Activated CD8-positive, alpha-beta T cell treated with anti-CD3 and anti-CD28 coated beads for 36 hours (primary cell): ENCODE measurements around the gene DHRS12. TPM values are rescaled to one million over a fixed set of nuclear protein-coding genes. Genes with fewer than 3 reads are reported as not detected.

ENCODE experiments used
- ATAC-seq: fragments of 200-7000 bp; cut with Tn5 transposase; one replicate; pipeline ENCODE4 v1.10.0; 2021; ENCODE audit warnings: mild to moderate bottlenecking, moderate library complexity
- CTCF ChIA-PET: fragments of 350-600 bp; sonication (Branson Sonifier 250); formaldehyde crosslinking; loops from one replicate; lab custom pipeline; 2021; ENCODE audit warnings: antibody characterized with exemption; lab: Charles Lee
- POLR2A ChIA-PET: fragments of 350-600 bp; sonication (Branson Sonifier 250); formaldehyde crosslinking; loops from one replicate; lab custom pipeline; 2021; ENCODE audit warnings: antibody characterized with exemption; lab: Charles Lee
- DNase-seq: peaks from one replicate; pipeline ENCODE4 v3.0.0-alpha.2; 2020
- H3K27ac Mint-ChIP-seq: one replicate; pipeline ENCODE4 v1.8.0; 2021; ENCODE audit warnings: mild to moderate bottlenecking, mixed read lengths
- H3K27me3 Mint-ChIP-seq: one replicate; pipeline ENCODE4 v1.8.0; 2021; ENCODE audit warnings: mixed read lengths
- H3K36me3 Mint-ChIP-seq: one replicate; pipeline ENCODE4 v1.8.0; 2021; ENCODE audit warnings: low read depth, mixed read lengths
- H3K4me1 Mint-ChIP-seq: one replicate; pipeline ENCODE4 v1.8.0; 2021; ENCODE audit warnings: low read depth, mixed read lengths
- H3K4me3 Mint-ChIP-seq: one replicate; pipeline ENCODE4 v1.8.0; 2021; ENCODE audit warnings: mild to moderate bottlenecking, moderate library complexity, mixed read lengths
- H3K9me3 Mint-ChIP-seq: one replicate; pipeline ENCODE4 v1.8.0; 2021; ENCODE audit warnings: mixed read lengths
- CTCF ChIP-seq: fragments of 200-600 bp; IDR thresholded peaks from one replicate; pipeline ENCODE4 v1.8.0; 2022; ENCODE audit warnings: antibody characterized with exemption, mild to moderate bottlenecking
- intact Hi-C: fragments of 100-400 bp; cut with micrococcal nuclease; formaldehyde crosslinking; loops from one replicate; pipeline ENCODE4 v1.10.0; 2022
- total RNA-seq, 2 experiments: library from RNA; stranded (reverse); gene quantifications; one replicate each; pipeline ENCODE4 v1.2.3, GENCODE V29; 2021

The DHRS12 gene
- total RNA-seq, 2 experiments from 2014 or later: 6.6 to 6.7 TPM

- Mint-ChIP-seq H3K9me3 (no peaks in the 10 kb centered on the region), H3K4me1 (peaks cover 50% of the 10 kb centered on the region), H3K27me3 (no peaks in the 10 kb centered on the region), H3K4me3 (peak overlapping the region; percentile 95), H3K27ac (peak overlapping the region; percentile 90), H3K36me3 (peaks cover 17% of the 10 kb centered on the region)
- ChIA-PET POLR2A (interaction anchor here (0.9 to 1.7 kb wide), 5 partner anchors 10 to 352 kb away, joined by 3 to 10 read pairs (median 4); partner anchors contain the start of gene INTS6), CTCF (interaction anchor here (1.4 to 3.4 kb wide), 4 partner anchors 9 to 27 kb away, joined by 5 to 53 read pairs (median 6); no protein-coding TSS in a partner anchor)
- ATAC-seq (no peak), DNase-seq (no peak)
- intact Hi-C loops: loop anchor here (2.0 kb wide), 1 partner anchor 17 kb away; no protein-coding TSS in a partner anchor
- no peak for TF ChIP-seq CTCF
Measured at GRCh38 chr13:51805313-51805712, 1.4 kb upstream of the DHRS12 start.

- intact Hi-C loops: loop anchor here (2.0 to 5.0 kb wide), 3 partner anchors 18 to 367 kb away; no protein-coding TSS in a partner anchor
- H3K4me1 Mint-ChIP-seq: peaks cover 55% of the 10 kb centered on the region
- CTCF ChIA-PET: interaction anchor here (1.4 to 3.4 kb wide), 4 partner anchors 10 to 28 kb away, joined by 5 to 53 read pairs (median 6); no protein-coding TSS in a partner anchor
Measured at GRCh38 chr13:51804295-51805172, 571 bp upstream of the DHRS12 start.

GRCh38 chr13:51802631-51803418, 1.1 kb downstream of the DHRS12 start:
- no peak for TF ChIP-seq CTCF
- ATAC-seq: peak; percentile 0
- CTCF ChIA-PET: interaction anchor here (0.5 to 1.5 kb wide), 10 partner anchors 10 to 517 kb away, joined by 3 to 6 read pairs (median 4); no protein-coding TSS in a partner anchor
- intact Hi-C loops: loop anchor here (2.0 to 5.0 kb wide), 3 partner anchors 216 to 366 kb away; partner anchors contain the start of gene INTS6
- Mint-ChIP-seq H3K36me3 (peaks cover 9% of the 10 kb centered on the region), H3K27ac (peak overlapping the region; percentile 100), H3K4me3 (peak overlapping the region; percentile 95), H3K4me1 (peaks cover 55% of the 10 kb centered on the region), H3K9me3 (no peaks in the 10 kb centered on the region), H3K27me3 (no peaks in the 10 kb centered on the region)
- POLR2A ChIA-PET: interaction anchor here (0.6 to 2.7 kb wide), 13 partner anchors 10 to 352 kb away, joined by 3 to 11 read pairs (median 4); partner anchors contain the start of gene INTS6
- DNase-seq: no peak

More at GRCh38 chr13:51804295-51805172, 571 bp upstream of the DHRS12 start:
- Mint-ChIP-seq H3K4me3 (peak overlapping the region; percentile 95), H3K9me3 (no peaks in the 10 kb centered on the region), H3K27me3 (no peaks in the 10 kb centered on the region), H3K27ac (peak overlapping the region; percentile 90), H3K36me3 (peaks cover 13% of the 10 kb centered on the region)
- ATAC-seq (peak; percentile 16), DNase-seq (peak; percentile 62)
- no peak for TF ChIP-seq CTCF
- POLR2A ChIA-PET: interaction anchor here (1.1 to 2.7 kb wide), 4 partner anchors 10 to 24 kb away, joined by 3 to 11 read pairs (median 8); no protein-coding TSS in a partner anchor

GRCh38 chr13:51801631-51802099, 2.3 kb downstream of the DHRS12 start:
- H3K36me3 Mint-ChIP-seq: peaks cover 9% of the 10 kb centered on the region
- DNase-seq (no peak), ATAC-seq (no peak)
- TF ChIP-seq CTCF: no peak
- no peaks in the 10 kb centered on the region for H3K9me3 Mint-ChIP-seq
- H3K27me3 Mint-ChIP-seq: no peaks in the 10 kb centered on the region
- H3K27ac Mint-ChIP-seq: peak overlapping the region; percentile 100
- ChIA-PET POLR2A (interaction anchor here (1.6 to 2.7 kb wide), 4 partner anchors 12 to 351 kb away, joined by 3 to 11 read pairs (median 9); no protein-coding TSS in a partner anchor), CTCF (interaction anchor here (0.9 to 1.8 kb wide), 8 partner anchors 12 to 367 kb away, joined by 3 to 6 read pairs (median 4); no protein-coding TSS in a partner anchor)
- peak overlapping the region; percentile 95 for H3K4me3 Mint-ChIP-seq
- peaks cover 51% of the 10 kb centered on the region for H3K4me1 Mint-ChIP-seq
- intact Hi-C loops: loop anchor here (2.0 to 5.0 kb wide), 3 partner anchors 214 to 364 kb away; partner anchors contain the start of gene INTS6
